ENCODE data around the gene NRBP1. TPM values are rescaled to one million over a fixed set of nuclear protein-coding genes. Genes with fewer than 3 reads are reported as not detected.

Gene NRBP1
- 94.3 and 108 TPM in 2 replicates for total RNA-seq

DNA sequence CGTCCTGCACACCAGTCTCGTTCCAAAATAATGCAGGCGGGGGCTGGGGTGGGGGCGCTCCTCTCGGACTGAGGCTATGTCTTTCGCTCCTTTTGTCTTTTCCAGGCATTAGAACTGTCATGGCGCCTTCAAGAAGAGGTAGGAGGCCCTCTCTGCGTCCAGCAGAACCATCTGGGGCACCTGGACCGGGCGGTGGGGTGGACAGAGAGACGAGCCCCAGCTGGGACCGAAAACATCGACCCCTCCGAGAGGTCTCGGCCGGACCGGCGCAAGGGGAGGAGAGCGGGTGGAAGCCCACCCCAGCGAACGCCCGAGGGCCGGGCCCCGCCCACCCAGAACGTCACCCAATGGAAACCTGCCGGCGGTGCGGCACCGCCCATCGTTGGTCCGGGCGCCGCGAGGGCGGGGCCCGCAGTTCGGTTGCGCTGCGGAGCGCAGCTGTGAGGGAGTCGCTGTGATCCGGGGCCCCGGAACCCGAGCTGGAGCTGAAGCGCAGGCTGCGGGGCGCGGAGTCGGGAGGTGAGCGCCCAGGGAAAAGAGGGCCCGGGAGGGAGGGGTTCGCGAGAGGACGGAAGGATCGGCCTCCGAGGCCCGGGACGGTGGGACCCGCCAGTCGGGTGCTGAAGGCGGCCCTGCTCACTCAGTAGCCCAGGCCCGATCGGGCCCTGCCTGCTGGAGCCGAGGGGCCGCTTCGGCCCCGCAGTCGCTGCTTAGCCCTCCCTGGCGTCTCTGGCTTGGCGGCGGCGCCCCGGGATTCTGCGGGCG is at the start of gene NRBP1:
NRBP1 (plus strand) TSS at position 419 of the 765 bp plus-strand sequence. CDS start 4,643 bp downstream, outside the sequence.

DNA sequence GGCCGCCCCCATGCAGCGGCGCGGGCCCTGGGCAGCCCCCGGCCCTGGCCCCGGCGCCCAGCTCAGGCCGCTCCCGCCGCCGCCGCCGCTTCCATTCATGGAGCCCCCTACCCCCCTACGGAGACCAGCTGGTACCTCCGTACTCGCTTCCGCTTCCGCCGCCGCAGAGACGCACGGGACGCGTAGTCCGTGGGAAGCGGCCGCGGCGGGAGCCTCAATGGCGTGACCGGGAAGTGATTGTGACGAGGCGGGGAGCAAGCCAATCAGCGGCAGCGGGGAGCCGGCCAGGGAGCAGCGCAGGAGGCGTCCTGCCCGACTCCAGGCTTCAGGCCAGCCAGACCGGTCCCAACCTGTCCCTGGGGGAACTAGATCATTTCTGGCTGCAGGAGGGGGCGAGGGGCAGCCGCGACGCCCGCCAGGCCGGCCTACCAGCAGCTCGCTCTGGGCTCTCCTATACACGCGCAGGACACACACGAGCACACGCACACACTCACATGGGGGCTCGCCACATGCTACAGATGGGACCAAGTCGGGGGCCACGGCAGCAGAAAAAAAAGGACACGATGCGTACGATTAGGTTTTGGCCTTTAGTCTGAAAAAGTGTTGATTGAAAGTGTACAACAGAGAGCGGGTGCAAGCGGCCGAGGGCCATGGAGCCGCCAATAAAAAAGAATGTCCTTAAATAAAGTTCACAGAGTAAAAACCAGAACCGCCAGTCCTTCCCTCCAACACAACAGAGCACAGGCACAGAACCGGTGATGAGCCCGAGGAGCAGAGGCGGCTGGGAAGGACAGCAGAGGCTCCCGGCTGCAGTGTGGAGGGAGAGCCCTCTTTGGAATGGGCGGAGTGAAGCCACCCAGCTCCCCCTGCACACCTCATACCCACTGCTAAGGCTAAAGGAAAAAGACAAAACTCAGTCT is 47.5 kb upstream of the NRBP1 start, which contains the start of gene ZNF513:
ZNF513 (minus strand) TSS at position 109 of the 920 bp plus-strand sequence. CDS start 208 bp downstream, outside the sequence.

DNA sequence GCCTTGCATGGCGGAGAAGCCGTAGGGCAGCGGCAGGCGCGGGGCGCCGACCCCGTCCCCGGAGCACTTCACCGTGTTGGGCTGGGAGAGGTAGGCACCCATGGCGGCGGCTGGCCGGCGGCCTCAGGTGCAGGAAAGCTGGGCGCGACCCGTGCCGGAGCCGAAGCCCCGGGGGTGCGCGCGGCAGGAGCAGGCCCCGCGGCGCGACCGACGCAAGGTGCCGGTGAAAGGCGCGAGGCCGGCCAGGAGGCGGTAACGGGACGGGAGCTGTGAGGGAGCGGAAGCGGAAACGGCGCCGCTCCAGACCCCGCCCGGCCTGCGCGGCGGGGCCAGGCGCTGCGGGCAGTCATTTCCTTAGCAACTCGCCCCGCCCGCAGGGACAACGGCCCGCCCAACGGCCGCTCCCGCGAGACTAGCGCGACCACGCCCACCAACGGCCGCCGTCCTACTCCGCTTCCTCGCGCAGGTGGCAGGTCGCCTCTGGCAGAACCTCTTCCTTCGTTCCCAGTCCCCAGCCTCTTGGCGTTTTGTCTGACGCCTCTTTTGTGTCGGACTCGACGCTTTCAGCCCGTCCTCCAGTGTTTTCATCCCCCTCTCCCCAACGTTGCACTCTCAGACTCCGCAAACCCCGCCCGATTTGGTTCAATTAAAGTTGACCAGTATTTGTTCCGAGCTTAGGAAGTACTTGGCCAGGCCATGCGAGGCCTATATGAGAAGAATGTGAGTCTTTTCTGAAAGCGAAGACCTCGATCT is 18.9 kb upstream of the NRBP1 start, which contains the start of gene PPM1G:
PPM1G (minus strand) TSS at position 271 of the 753 bp plus-strand sequence; CDS start at position 102, 169 bp downstream.

DNA sequence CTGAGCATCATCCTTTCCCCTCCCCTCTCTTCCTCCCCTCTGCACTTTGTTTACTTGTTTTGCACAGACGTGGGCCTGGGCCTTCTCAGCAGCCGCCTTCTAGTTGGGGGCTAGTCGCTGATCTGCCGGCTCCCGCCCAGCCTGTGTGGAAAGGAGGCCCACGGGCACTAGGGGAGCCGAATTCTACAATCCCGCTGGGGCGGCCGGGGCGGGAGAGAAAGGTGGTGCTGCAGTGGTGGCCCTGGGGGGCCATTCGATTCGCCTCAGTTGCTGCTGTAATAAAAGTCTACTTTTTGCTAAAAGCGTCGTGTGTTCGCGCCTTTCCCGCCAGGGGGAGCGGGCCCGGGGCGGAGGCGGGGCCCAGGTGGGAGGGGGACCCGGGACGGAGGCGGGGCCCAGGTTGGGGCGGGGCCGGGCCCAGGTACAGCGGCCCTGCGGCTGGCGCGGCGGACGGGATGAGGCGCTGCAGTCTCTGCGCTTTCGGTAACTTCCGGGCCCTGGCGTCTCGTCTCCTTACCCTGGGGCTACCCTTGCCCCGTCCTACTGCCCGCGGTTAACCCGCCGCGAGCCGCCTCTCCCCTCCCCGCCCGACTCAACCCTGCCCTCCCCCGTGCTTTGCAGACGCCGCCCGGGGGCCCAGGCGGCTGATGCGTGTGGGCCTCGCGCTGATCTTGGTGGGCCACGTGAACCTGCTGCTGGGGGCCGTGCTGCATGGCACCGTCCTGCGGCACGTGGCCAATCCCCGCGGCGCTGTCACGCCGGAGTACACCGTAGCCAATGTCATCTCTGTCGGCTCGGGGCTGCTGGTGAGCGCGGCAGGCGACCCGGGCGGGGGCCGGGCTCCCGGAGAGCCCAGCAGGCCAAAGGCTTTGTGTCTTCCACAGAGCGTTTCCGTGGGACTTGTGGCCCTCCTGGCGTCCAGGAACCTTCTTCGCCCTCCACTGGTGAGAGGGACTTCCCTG is 13.8 kb downstream of the NRBP1 start, which contains the start of gene KRTCAP3:
KRTCAP3 (plus strand) TSS at position 424 of the 962 bp plus-strand sequence; CDS start at position 456, 32 bp downstream.

DNA sequence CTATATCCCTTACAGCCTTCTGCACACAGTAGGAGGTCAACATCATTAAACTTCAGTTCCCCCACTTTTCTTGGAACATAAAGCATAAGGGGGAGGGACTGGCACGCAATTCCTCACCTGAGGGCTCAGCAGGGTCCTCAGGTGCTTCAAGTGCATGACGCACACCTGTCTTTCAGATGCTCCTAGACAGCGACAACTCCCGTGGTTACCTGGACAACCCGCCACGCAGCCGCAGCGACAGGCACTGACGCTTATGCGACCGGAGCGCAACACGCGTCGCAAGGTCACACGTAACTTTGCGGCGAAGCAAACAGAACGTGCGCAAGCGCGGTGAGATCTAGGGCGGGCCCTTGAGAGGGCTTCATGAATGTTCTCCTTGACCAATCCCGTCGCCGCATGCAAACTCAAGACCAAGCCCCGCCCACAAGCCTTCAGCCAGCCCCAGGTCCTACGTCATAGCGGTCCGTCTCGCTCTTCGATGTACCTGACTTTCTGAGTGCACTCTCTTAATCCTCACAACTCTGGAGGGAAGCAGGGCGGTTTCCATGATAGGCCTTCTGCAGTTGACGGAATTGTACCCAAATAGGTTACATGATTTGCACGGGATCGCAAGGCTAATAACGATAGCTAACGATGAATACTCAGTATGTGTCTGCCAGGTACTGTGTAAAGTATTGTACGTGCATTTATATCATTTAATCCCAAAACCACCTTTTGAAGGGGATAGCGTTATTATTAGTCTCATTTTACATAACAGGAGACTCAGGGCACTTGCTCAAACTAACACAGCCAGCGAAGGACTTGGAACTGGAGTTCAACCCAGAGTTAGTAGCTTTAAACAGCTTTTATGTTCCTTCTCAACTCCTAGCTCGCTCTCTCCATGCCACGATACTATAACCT is 61.3 kb downstream of the NRBP1 start, which contains the start of gene IFT172:
IFT172 (minus strand) TSS at position 246 of the 900 bp plus-strand sequence; CDS start at position 156, 90 bp downstream.

Other genes starting within 250 kb of the NRBP1 start
- 107 and 121 TPM in 2 replicates for gene ATRAID, start 216.6 kb upstream of the NRBP1 start, total RNA-seq
- 18.1 and 19.4 TPM in 2 replicates for gene SLC5A6, start 216.4 kb upstream of the NRBP1 start, total RNA-seq
- gene CAD, start 211.3 kb upstream of the NRBP1 start, total RNA-seq, result 21.6 and 22.9 TPM in 2 replicates
- 6.3 and 21.2 TPM in 2 replicates for gene SLC30A3, start 165.6 kb upstream of the NRBP1 start, total RNA-seq
- 0.60 and 2.4 TPM in 2 replicates for gene DNAJC5G, start 153.2 kb upstream of the NRBP1 start, total RNA-seq
- gene TRIM54, start 146.2 kb upstream of the NRBP1 start, total RNA-seq, result 0.52 and 1.3 TPM in 2 replicates
- 0.22 and 0.34 TPM in 2 replicates for gene UCN, start 120.2 kb upstream of the NRBP1 start, total RNA-seq
- 38.0 and 43.1 TPM in 2 replicates for gene MPV17, start 105.5 kb upstream of the NRBP1 start, total RNA-seq
- gene GTF3C2, start 71.9 kb upstream of the NRBP1 start, total RNA-seq, result 17.0 and 22.3 TPM in 2 replicates
- 21.5 and 25.9 TPM in 2 replicates for gene EIF2B4, start 58.3 kb upstream of the NRBP1 start, total RNA-seq
- gene SNX17, start 58.0 kb upstream of the NRBP1 start, total RNA-seq, result 130 and 131 TPM in 2 replicates
- 6.4 and 6.8 TPM in 2 replicates for gene ZNF513, start 47.9 kb upstream of the NRBP1 start, total RNA-seq
- gene PPM1G, start 19.0 kb upstream of the NRBP1 start, total RNA-seq, result 87.2 and 94.8 TPM in 2 replicates
- not detected in 2 replicates for gene KRTCAP3, start 13.8 kb downstream of the NRBP1 start, total RNA-seq
- gene IFT172, start 61.1 kb downstream of the NRBP1 start, total RNA-seq, result 10.5 and 14.3 TPM in 2 replicates
- 8.3 and 9.5 TPM in 2 replicates for gene FNDC4, start 66.6 kb downstream of the NRBP1 start, total RNA-seq
- not detected in 2 replicates for gene GCKR, start 68.2 kb downstream of the NRBP1 start, total RNA-seq
- 17.3 and 20.6 TPM in 2 replicates for gene ZNF512, start 154.4 kb downstream of the NRBP1 start, total RNA-seq
- 2.0 and 2.1 TPM in 2 replicates for gene CCDC121, start 200.4 kb downstream of the NRBP1 start, total RNA-seq
- 29.6 and 37.8 TPM in 2 replicates for gene GPN1, start 200.4 kb downstream of the NRBP1 start, total RNA-seq
- gene SUPT7L, start 235.0 kb downstream of the NRBP1 start, total RNA-seq, result 14.0 and 14.2 TPM in 2 replicates
- 14.2 and 18.4 TPM in 2 replicates for gene SLC4A1AP, start 235.3 kb downstream of the NRBP1 start, total RNA-seq

Data from dermis lymphatic vessel endothelial cell (primary cell).